H1 (cell line): Measurements from ENCODE around the gene LHPP. TPM values are rescaled to one million over a fixed set of nuclear protein-coding genes. Genes with fewer than 3 reads are reported as not detected.
A peak's percentile ranks its signal among the peaks of the same experiment; 100 is the strongest.

Experiments
- CTCF ChIA-PET: fragments of 300-600 bp; sonication (Branson Sonifier 250); formaldehyde crosslinking; loops from one replicate; lab custom pipeline; 2021; ENCODE audit not compliant: partially characterized antibody; lab: Charles Lee
- POLR2A ChIA-PET: fragments of 300-600 bp; sonication (Branson Sonifier 250); formaldehyde crosslinking; loops from one replicate; lab custom pipeline; 2021; ENCODE audit warnings: inconsistent platforms; ENCODE audit not compliant: partially characterized antibody; lab: Charles Lee
- DNase-seq, 2 experiments: peaks; one replicate each; pipeline versions ENCODE4 v3.0.0 to v3.0.0-alpha.2; 2010 to 2022; ENCODE audit warnings: low spot score in 2 of 2, low read depth in 1 of 2, mixed read lengths in 1 of 2
- FAIRE-seq: peaks from 2 replicates; lab custom pipeline; 2011; peaks lifted over from hg19 to GRCh38; lab: Jason Lieb, UNC
- H2AFZ ChIP-seq: 2 replicates; pipeline ENCODE4 v1.8.1; 2012; ENCODE audit warnings: low read length, inconsistent platforms
- H2AK5ac ChIP-seq: 2 replicates; pipeline ENCODE4 v1.6.1; 2013; ENCODE audit warnings: low read depth, low read length
- H2BK120ac ChIP-seq: replicated peaks from 2 replicates; pipeline ENCODE3; 2013; ENCODE audit warnings: low read depth, low read length, inconsistent platforms
- H2BK12ac ChIP-seq: 2 replicates; pipeline ENCODE4 v1.6.1; 2013; ENCODE audit warnings: low read depth, low read length
- H2BK15ac ChIP-seq: 2 replicates; pipeline ENCODE4 v1.6.1; 2013; ENCODE audit warnings: low read length
- H2BK20ac ChIP-seq: 2 replicates; pipeline ENCODE4 v1.6.1; 2013; ENCODE audit warnings: low read length
- H2BK5ac ChIP-seq: 2 replicates; pipeline ENCODE4 v1.6.1; 2013; ENCODE audit warnings: low read depth, low read length
- H3K14ac ChIP-seq: 2 replicates; pipeline ENCODE4 v1.6.1; 2013; ENCODE audit warnings: inconsistent platforms; ENCODE audit not compliant: insufficient read length
- H3K18ac ChIP-seq: 2 replicates; pipeline ENCODE4 v1.6.1; 2013; ENCODE audit warnings: low read length; ENCODE audit errors: extremely low read depth
- H3K23ac ChIP-seq: 2 replicates; pipeline ENCODE4 v1.6.1; 2013; ENCODE audit warnings: inconsistent platforms; ENCODE audit not compliant: insufficient read length
- H3K23me2 ChIP-seq: 2 replicates; pipeline ENCODE4 v1.6.1; 2013; ENCODE audit warnings: low read depth, low read length
- H3K27ac ChIP-seq: 2 replicates; pipeline ENCODE4 v1.6.1; 2011; ENCODE audit warnings: low read depth, low read length, inconsistent platforms
- H3K27me3 ChIP-seq, 4 experiments: replicated peaks in 1 of 4; 1 replicate in 1 of 4; 2 replicates in 3 of 4; pipeline versions ENCODE4 v1.6.1 to v1.8.1; 2011 to 2013; ENCODE audit warnings: low read length in 3 of 4, mild to moderate bottlenecking in 3 of 4, inconsistent platforms in 2 of 4, mixed read lengths in 2 of 4, moderate library complexity in 1 of 4; ENCODE audit not compliant: control insufficient read depth in 3 of 4, insufficient read depth in 3 of 4; ENCODE audit errors: extremely low read depth in 1 of 4
- H3K36me3 ChIP-seq, 4 experiments: 2 replicates each; pipeline versions ENCODE4 v1.6.1 to v1.8.1; 2011 to 2013; ENCODE audit warnings: mild to moderate bottlenecking in 4 of 4, low read length in 3 of 4, moderate library complexity in 2 of 4, control low read depth in 1 of 4, inconsistent platforms in 1 of 4; ENCODE audit not compliant: insufficient read depth in 4 of 4, control insufficient read depth in 2 of 4
- H3K4ac ChIP-seq: replicated peaks from 2 replicates; pipeline ENCODE3; 2013; ENCODE audit warnings: low read length, low read depth, mixed read lengths, inconsistent platforms; ENCODE audit not compliant: insufficient read length
- H3K4me1 ChIP-seq, 4 experiments: replicated peaks in 1 of 4; 1 replicate in 1 of 4; 2 replicates in 3 of 4; pipeline versions ENCODE4 v1.6.1 to v1.8.1; 2011 to 2013; ENCODE audit warnings: low read length in 3 of 4, inconsistent platforms in 2 of 4, mixed read lengths in 1 of 4; ENCODE audit not compliant: insufficient read depth in 4 of 4, control insufficient read depth in 3 of 4
- H3K4me2 ChIP-seq, 2 experiments: 2 replicates each; pipeline versions ENCODE4 v1.6.1 to v1.8.1; 2011 to 2013; ENCODE audit warnings: low read depth in 2 of 2, low read length in 2 of 2, control low read depth in 1 of 2, inconsistent platforms in 1 of 2, mild to moderate bottlenecking in 1 of 2; ENCODE audit not compliant: insufficient read depth in 1 of 2
- H3K4me3 ChIP-seq, 4 experiments: fragments of 200-600, 300-600 bp in 1 of 4; sonication (generic), shearing (Covaris generic), sonication (Bioruptor Twin) in 1 of 4; 2 replicates each; pipeline versions ENCODE4 v1.5.1 to v1.8.1; 2011 to 2016; ENCODE audit warnings: low read length in 4 of 4, low read depth in 3 of 4, control low read depth in 2 of 4, inconsistent platforms in 2 of 4, mild to moderate bottlenecking in 2 of 4, mixed read lengths in 1 of 4, moderate library complexity in 1 of 4; ENCODE audit not compliant: insufficient read depth in 2 of 4; ENCODE audit errors: extremely low read depth in 1 of 4
- H3K56ac ChIP-seq: replicated peaks from 2 replicates; pipeline ENCODE3; 2013; ENCODE audit warnings: low read depth, mild to moderate bottlenecking, mixed read lengths, low read length, inconsistent platforms; ENCODE audit not compliant: insufficient read length
- H3K79me1 ChIP-seq: 2 replicates; pipeline ENCODE4 v1.6.1; 2013; ENCODE audit warnings: low read depth, low read length, control low read depth
- H3K79me2 ChIP-seq, 2 experiments: 2 replicates each; pipeline versions ENCODE4 v1.6.1 to v1.8.1; 2012 to 2013; ENCODE audit warnings: low read length in 2 of 2, mild to moderate bottlenecking in 2 of 2, inconsistent platforms in 1 of 2; ENCODE audit not compliant: insufficient read depth in 2 of 2, control insufficient read depth in 1 of 2
- H3K9ac ChIP-seq, 4 experiments: replicated peaks in 1 of 4; 1 replicate in 1 of 4; 2 replicates in 3 of 4; pipeline versions ENCODE4 v1.6.1 to v1.8.1; 2011 to 2013; ENCODE audit warnings: low read depth in 3 of 4, low read length in 3 of 4, control low read depth in 2 of 4, mild to moderate bottlenecking in 2 of 4, moderate library complexity in 2 of 4, inconsistent platforms in 1 of 4; ENCODE audit errors: extremely low read depth in 1 of 4
- H3K9me3 ChIP-seq, 2 experiments: 2 replicates each; pipeline versions ENCODE4 v1.6.1 to v1.8.1; 2012 to 2013; ENCODE audit warnings: mild to moderate bottlenecking in 2 of 2, moderate library complexity in 2 of 2, control low read depth in 1 of 2, inconsistent platforms in 1 of 2, low read depth in 1 of 2, low read length in 1 of 2, mixed read lengths in 1 of 2; ENCODE audit not compliant: insufficient read depth in 2 of 2
- H4K20me1 ChIP-seq, 2 experiments: replicated peaks in 1 of 2; 2 replicates each; pipeline versions ENCODE3 to v1.8.1; 2011 to 2013; ENCODE audit warnings: inconsistent platforms in 2 of 2, low read length in 2 of 2, mild to moderate bottlenecking in 1 of 2; ENCODE audit not compliant: insufficient read depth in 2 of 2, control insufficient read depth in 1 of 2
- H4K5ac ChIP-seq: 2 replicates; pipeline ENCODE4 v1.6.1; 2013; ENCODE audit warnings: low read length, low read depth, mixed read lengths, inconsistent platforms; ENCODE audit not compliant: insufficient read length
- H4K8ac ChIP-seq: 2 replicates; pipeline ENCODE4 v1.8.0; 2013; ENCODE audit warnings: mild to moderate bottlenecking, moderate library complexity, low read length, inconsistent platforms; ENCODE audit not compliant: insufficient read depth; ENCODE audit errors: extremely low read depth
- H4K91ac ChIP-seq: replicated peaks from 2 replicates; pipeline ENCODE3; 2013; ENCODE audit warnings: low read length, mixed read lengths, inconsistent platforms; ENCODE audit not compliant: insufficient read length
- CBX8 ChIP-seq: fragments of 300-800, 300-1000 bp; sonication (generic); IDR thresholded peaks from 2 replicates; pipeline ENCODE4 v1.7.1; 2016; ENCODE audit warnings: low read depth, low read length, borderline replicate concordance
- E2F6 ChIP-seq: IDR thresholded peaks from 2 replicates; pipeline ENCODE4 v1.6.1; 2012; ENCODE audit warnings: inconsistent platforms
- EGR1 ChIP-seq: IDR thresholded peaks from 2 replicates; pipeline ENCODE4 v1.6.1; 2011; ENCODE audit warnings: low read depth, low read length, borderline replicate concordance
- EP300 ChIP-seq, 2 experiments: IDR thresholded peaks; 1 replicate in 1 of 2; 2 replicates in 1 of 2; pipeline ENCODE4 v1.6.1; 2011 to 2012; ENCODE audit warnings: low read depth in 2 of 2, low read length in 2 of 2, mild to moderate bottlenecking in 2 of 2, borderline replicate concordance in 1 of 2, inconsistent platforms in 1 of 2, moderate library complexity in 1 of 2
- KDM1A ChIP-seq: fragments of 200-600, 300-600 bp; sonication (generic); IDR thresholded peaks from 2 replicates; pipeline ENCODE4 v1.7.1; 2016; ENCODE audit warnings: mild to moderate bottlenecking, low read length, borderline replicate concordance
- NRF1 ChIP-seq: IDR thresholded peaks from 2 replicates; pipeline ENCODE4 v1.6.1; 2011; ENCODE audit warnings: mild to moderate bottlenecking, low read depth, low read length, improper control_type of control experiment
- PHF8 ChIP-seq: fragments of 200-600 bp; sonication (generic); conservative IDR thresholded peaks from 2 replicates; pipeline ENCODE4 v1.7.1; 2012; ENCODE audit warnings: low read depth, mild to moderate bottlenecking, inconsistent platforms, low read length, moderate library complexity
- POLR2A ChIP-seq, 2 experiments: IDR thresholded peaks; 1 replicate in 1 of 2; 2 replicates in 1 of 2; pipeline ENCODE4 v1.6.1; 2011; ENCODE audit warnings: low read depth in 2 of 2, low read length in 2 of 2, mild to moderate bottlenecking in 2 of 2; ENCODE audit errors: control extremely low read depth in 1 of 2
- RAD21 ChIP-seq, 2 experiments: IDR thresholded peaks in 1 of 2; conservative IDR thresholded peaks in 1 of 2; 2 replicates each; pipeline ENCODE4 v1.6.1; 2011; ENCODE audit warnings: low read depth in 2 of 2, low read length in 2 of 2, improper control_type of control experiment in 1 of 2, inconsistent platforms in 1 of 2, mild to moderate bottlenecking in 1 of 2, moderate library complexity in 1 of 2
- RFX5 ChIP-seq: IDR thresholded peaks from 2 replicates; pipeline ENCODE4 v1.6.1; 2011; ENCODE audit warnings: low read depth, low read length, improper control_type of control experiment, borderline replicate concordance
- SP2 ChIP-seq: IDR thresholded peaks from 2 replicates; pipeline ENCODE4 v1.6.1; 2012; ENCODE audit warnings: mild to moderate bottlenecking, low read length, inconsistent platforms
- SUZ12 ChIP-seq: fragments of 200-600 bp; sonication (generic); IDR thresholded peaks from 2 replicates; pipeline ENCODE4 v1.6.1; 2012; ENCODE audit warnings: mild to moderate bottlenecking, inconsistent platforms, low read length, moderate library complexity, mixed read lengths
- TAF1 ChIP-seq: IDR thresholded peaks from 2 replicates; pipeline ENCODE4 v1.6.1; 2011; ENCODE audit warnings: mild to moderate bottlenecking, low read depth, low read length
- WGBS, 2 experiments: shearing (Covaris generic) in 1 of 2; methylation state at CpG; one replicate each; pipeline versions ENCODE4 v1.1.6 to v1.1.7; 2013 to 2015; ENCODE audit warnings: low lambda C conversion rate in 2 of 2, mixed read lengths in 2 of 2, inconsistent platforms in 1 of 2, low coverage in 1 of 2, missing lambda C conversion rate in 1 of 2; ENCODE audit not compliant: insufficient replicate concordance in 2 of 2, insufficient coverage in 1 of 2, insufficient read length in 1 of 2; ENCODE audit errors: extremely low coverage in 1 of 2, missing lambda C conversion rate in 1 of 2; 5-methylcytosine and 5-hydroxymethylcytosine counted together
- polyA plus RNA-seq, 7 experiments: library from polyadenylated mRNA; depleted of rRNA in 3 of 7; stranded (reverse) in 5 of 7; unstranded in 2 of 7; fragments of >200 nt in 5 of 7; fragments of 200-250 nt in 2 of 7; gene quantifications; 1 replicate in 5 of 7; 2 replicates in 1 of 7; 4 replicates in 1 of 7; pipeline versions ENCODE4 v1.2.1 to v1.2.3, GENCODE V29; 2011 to 2013; ENCODE audit warnings: missing spikeins in 2 of 7, mixed read lengths in 2 of 7
- total RNA-seq: library from RNA; stranded (reverse); fragmentation: NEBNext Ultra II Directional; extraction: Animal tissue kit (Norgen Biotek cat#: 25700); gene quantifications from 2 replicates; pipeline ENCODE4 v1.2.1, GENCODE V29; 2021

The LHPP gene
- total and polyA plus RNA-seq, 2 of the 8 experiments (the other 6 are each of a cell fraction or from before 2014, with no cell fraction given) = 26.0 to 45.0 TPM

- H3K4me3 ChIP-seq = no peak overlapping the region
- peak overlapping the region; percentile 54; the same call in 1 of the 2 replicates for H2AK5ac ChIP-seq
- H3K27me3 ChIP-seq = no peaks in the 10 kb centered on the region
- H2BK12ac ChIP-seq = peak overlapping the region; percentile 2; the same call in 1 of the 2 replicates
- no peaks in the 10 kb centered on the region for H3K36me3 ChIP-seq
- H2BK120ac ChIP-seq = no peak overlapping the region
- no peak overlapping the region for H3K18ac ChIP-seq
- no peaks in the 10 kb centered on the region for H3K9me3 ChIP-seq
- POLR2A ChIA-PET = interaction anchor here (1.4 kb wide), 1 partner anchor 68 kb away, joined by 3 read pairs; no protein-coding TSS in a partner anchor
- H4K91ac ChIP-seq = no peak overlapping the region
- no peak overlapping the region for H4K5ac ChIP-seq
- CTCF ChIA-PET = interaction anchor here (0.6 to 3.9 kb wide), 11 partner anchors 11 to 351 kb away, joined by 3 to 18 read pairs (median 4); no protein-coding TSS in a partner anchor
- H2AFZ ChIP-seq = no peak overlapping the region
- no peak overlapping the region for H2BK20ac ChIP-seq
- no peak overlapping the region for H3K14ac ChIP-seq
- H2BK5ac ChIP-seq = no peak overlapping the region
- no peak overlapping the region for H3K9ac ChIP-seq
- DNase-seq (no peak), FAIRE-seq (no peak)
- no peaks in the 10 kb centered on the region for H3K23me2 ChIP-seq
- H4K20me1 ChIP-seq = peaks cover 1 to 2% of the 10 kb centered on the region in 2 experiments
- no peak overlapping the region for H3K4ac ChIP-seq
- no peak overlapping the region for H3K56ac ChIP-seq
- no peak overlapping the region for H3K27ac ChIP-seq
- no peak overlapping the region for H2BK15ac ChIP-seq
- H3K4me2 ChIP-seq = no peak overlapping the region
- no peak overlapping the region for H4K8ac ChIP-seq
- no peak overlapping the region for H3K23ac ChIP-seq
- no peaks in the 10 kb centered on the region for H3K79me2 ChIP-seq
- H3K4me1 ChIP-seq = peaks cover 0 to 24% (median 17%) of the 10 kb centered on the region in 4 experiments; a peak in 6 of 7 replicates
- 73% methylated on average over 5 of the region's 5 CpGs; no CpG with 5 or more reads in 1 of the 2 experiments for WGBS, 2 experiments
- H3K79me1 ChIP-seq = no peaks in the 10 kb centered on the region; the same call in 1 of the 2 replicates
- TF ChIP-seq RAD21 (IDR thresholded peaks at IDR 0.05 in 1 of 2, conservative IDR thresholded peaks at IDR 0.05 in 1 of 2; ENCODE audit: low read depth in 2 of 2, low read length in 2 of 2) = no peak
- no peak for TF ChIP-seq KDM1A
- TF ChIP-seq RFX5 = no peak
- TF ChIP-seq SUZ12 = no peak
- TF ChIP-seq EGR1 = no peak
- TF ChIP-seq POLR2A (IDR thresholded peaks at IDR 0.05; ENCODE audit: control extremely low read depth in 1 of 2, low read depth in 2 of 2, low read length in 2 of 2) = no peak
- no peak for TF ChIP-seq EP300 (IDR thresholded peaks at IDR 0.05; ENCODE audit: borderline replicate concordance in 1 of 2, low read depth in 2 of 2, low read length in 2 of 2)
- TF ChIP-seq CBX8 = no peak
- TF ChIP-seq NRF1 = no peak
- no peak for TF ChIP-seq TAF1
- TF ChIP-seq E2F6 = no peak
- no peak for TF ChIP-seq PHF8
- TF ChIP-seq SP2 = no peak
Measured at GRCh38 chr10:124649214-124649613, 187.6 kb downstream of the LHPP start.
